GM19463 (cell line): ENCODE measurements around the gene WIZ.
"Not testable (repeated sequence)": the region's sequence is repeated elsewhere in the genome, so short reads cannot be mapped to it uniquely, and the experiment has no call there.

Experiments used
- ATAC-seq: cut with Tn5 transposase; IDR thresholded peaks from one replicate; pipeline ENCODE4 v1.9.1; 2021; ENCODE audit warnings: mild to moderate bottlenecking, moderate library complexity; ENCODE audit not compliant: unreplicated experiment

Gene WIZ

GRCh38 chr19:15417699-15418098 is 32.1 kb downstream of the WIZ start:
- ATAC-seq = no peak

GRCh38 chr19:15412832-15413231 is 36.9 kb downstream of the WIZ start:
- no peak for ATAC-seq

- ATAC-seq = not testable (repeated sequence)
These were observed 38.4 kb downstream of the WIZ start for GRCh38 chr19:15411351-15411750.

GRCh38 chr19:15404780-15405211 is 45.0 kb downstream of the WIZ start:
- no peak for ATAC-seq

GRCh38 chr19:15404097-15404779 is 45.5 kb downstream of the WIZ start:
- no peak for ATAC-seq

GRCh38 chr19:15403151-15403531 is 46.6 kb downstream of the WIZ start:
- no peak for ATAC-seq

GRCh38 chr19:15402411-15403150 is 47.2 kb downstream of the WIZ start:
- no peak for ATAC-seq

GRCh38 chr19:15401397-15401710 is 48.4 kb downstream of the WIZ start:
- no peak for ATAC-seq

GRCh38 chr19:15400521-15401396 is 49.0 kb downstream of the WIZ start:
- no peak for ATAC-seq

GRCh38 chr19:15399635-15400034 is 50.1 kb downstream of the WIZ start:
- ATAC-seq = no peak

- ATAC-seq = no peak
These were observed 50.6 kb downstream of the WIZ start for GRCh38 chr19:15399234-15399515.

- ATAC-seq = no peak
These were observed 51.1 kb downstream of the WIZ start for GRCh38 chr19:15398501-15399233.

- no peak for ATAC-seq
These were observed 52.0 kb downstream of the WIZ start for GRCh38 chr19:15397782-15398181.

- no peak for ATAC-seq
These were observed 52.5 kb downstream of the WIZ start for GRCh38 chr19:15397236-15397635.

- ATAC-seq = no peak
These were observed 53.3 kb downstream of the WIZ start for GRCh38 chr19:15396436-15396835.

- ATAC-seq = not testable (repeated sequence)
These were observed 54.5 kb downstream of the WIZ start for GRCh38 chr19:15395251-15395650.

GRCh38 chr19:15394426-15394825 is 55.3 kb downstream of the WIZ start:
- ATAC-seq = no peak

GRCh38 chr19:15393963-15394362 is 55.8 kb downstream of the WIZ start:
- no peak for ATAC-seq

- ATAC-seq = no peak
These were observed 58.9 kb downstream of the WIZ start for GRCh38 chr19:15390814-15391213.

GRCh38 chr19:15381864-15382263 is 67.9 kb downstream of the WIZ start:
- ATAC-seq = no peak

GRCh38 chr19:15381429-15381828 is 68.3 kb downstream of the WIZ start:
- no peak for ATAC-seq
